ENCODE measurements around the gene HIPK2.

- no peak for TF ChIP-seq CTCF (IDR thresholded peaks at IDR 0.05)
- TF ChIP-seq POLR2A (IDR thresholded peaks at IDR 0.05), result no peak
These were observed 173.9 kb downstream of the HIPK2 start for GRCh38 chr7:139603896-139604295.

Measured in body of pancreas (tissue), 4 donors.